HCT116 (cell line): ENCODE measurements around the gene FHOD3. TPM values are rescaled to one million over a fixed set of nuclear protein-coding genes. Genes with fewer than 3 reads are reported as not detected.

Source experiments
- ATAC-seq: fragments of 200-7000 bp; cut with Tn5 transposase; 2 replicates; pipeline ENCODE4 v1.9.1; 2020; ENCODE audit warnings: mild to moderate bottlenecking, moderate library complexity
- BruUV-seq: library from RNA; stranded (reverse); fragments of 400-500 nt; replicated peaks from 2 replicates; lab custom pipeline; 2021; lab: Mats Ljungman, UMichigan
- CTCF ChIA-PET: fragments of 300-600 bp; sonication (Branson Sonifier 250); formaldehyde crosslinking; loops from one replicate; lab custom pipeline; 2021; ENCODE audit warnings: antibody characterized with exemption; lab: Charles Lee
- POLR2A ChIA-PET: fragments of 300-600, 350-600 bp; sonication (Branson Sonifier 250); formaldehyde crosslinking; loops from one replicate; lab custom pipeline; 2021; ENCODE audit warnings: antibody characterized with exemption; lab: Charles Lee
- RAD21 ChIA-PET, 2 experiments: fragments of 300-600 bp; sonication (Branson Sonifier 250); formaldehyde crosslinking; loops; one replicate each; lab custom pipeline; 2023; ENCODE audit warnings: low total read pairs in 2 of 2; ENCODE audit not compliant: uncharacterized antibody in 2 of 2, unreplicated experiment in 2 of 2, low non-redundant PET in 1 of 2; lab: Charles Lee
- DNase-seq: peaks from one replicate; pipeline ENCODE4 v3.0.0-alpha.2; 2010; ENCODE audit warnings: low read depth, low spot score
- H2AFZ ChIP-seq: fragments of 200-600 bp; shearing (Covaris generic), sonication (generic); 2 replicates; pipeline ENCODE4 v1.6.1; 2017; ENCODE audit warnings: low read depth, mixed run types, mixed read lengths, antibody characterized with exemption, low read length; ENCODE audit not compliant: poor library complexity, severe bottlenecking
- H3K27ac ChIP-seq: 2 replicates; pipeline ENCODE4 v1.5.1; 2012; ENCODE audit warnings: low read depth, low read length
- H3K27me3 ChIP-seq: fragments of 200-600 bp; sonication (generic); 2 replicates; pipeline ENCODE4 v1.6.1; 2016; ENCODE audit warnings: mixed run types, low read length, mixed read lengths; ENCODE audit not compliant: insufficient read depth
- H3K36me3 ChIP-seq, 2 experiments: fragments of 200-500 bp in 1 of 2; fragments of 200-600 bp in 1 of 2; sonication (Bioruptor generic) in 1 of 2; sonication (generic) in 1 of 2; 2 replicates each; pipeline versions ENCODE4 v1.5.1 to v1.6.1; 2014 to 2016; ENCODE audit warnings: low read length in 2 of 2, inconsistent platforms in 1 of 2, mixed read lengths in 1 of 2, mixed run types in 1 of 2; ENCODE audit not compliant: insufficient read depth in 2 of 2, control insufficient read depth in 1 of 2
- H3K4me1 ChIP-seq, 2 experiments: fragments of 200-600 bp in 1 of 2; sonication (generic) in 1 of 2; 2 replicates each; pipeline versions ENCODE4 v1.5.1 to v1.6.1; 2012 to 2017; ENCODE audit warnings: low read length in 2 of 2, inconsistent platforms in 1 of 2, mild to moderate bottlenecking in 1 of 2, mixed read lengths in 1 of 2, mixed run types in 1 of 2, moderate library complexity in 1 of 2; ENCODE audit not compliant: insufficient read depth in 2 of 2, control insufficient read depth in 1 of 2
- H3K4me2 ChIP-seq: fragments of 200-600 bp; sonication (generic); 2 replicates; pipeline ENCODE4 v1.6.1; 2017; ENCODE audit warnings: mixed run types, low read length, mixed read lengths
- H3K4me3 ChIP-seq, 2 experiments: fragments of 200-600 bp in 1 of 2; sonication (generic) in 1 of 2; replicated peaks in 1 of 2; 2 replicates each; pipeline ENCODE4 v1.5.1; 2011 to 2016; ENCODE audit warnings: low read length in 2 of 2, control low read depth in 1 of 2, low read depth in 1 of 2, mild to moderate bottlenecking in 1 of 2, mixed read lengths in 1 of 2, mixed run types in 1 of 2
- H3K79me2 ChIP-seq: fragments of 200-600 bp; sonication (generic); 2 replicates; pipeline ENCODE4 v1.6.1; 2017; ENCODE audit warnings: mild to moderate bottlenecking, mixed run types, low read length, moderate library complexity, mixed read lengths; ENCODE audit not compliant: insufficient read depth
- H3K9ac ChIP-seq: fragments of 200-600 bp; sonication (generic); 2 replicates; pipeline ENCODE4 v1.6.1; 2016; ENCODE audit warnings: low read length, mixed read lengths
- H3K9me2 ChIP-seq: fragments of 200-600 bp; sonication (generic), shearing (Covaris generic); 2 replicates; pipeline ENCODE4 v1.6.1; 2017; ENCODE audit warnings: mixed run types, mild to moderate bottlenecking, moderate library complexity; ENCODE audit not compliant: insufficient read depth
- H3K9me3 ChIP-seq, 2 experiments: fragments of 200-500 bp in 1 of 2; fragments of 200-600 bp in 1 of 2; sonication (Bioruptor generic) in 1 of 2; sonication (generic) in 1 of 2; 2 replicates each; pipeline ENCODE4 v1.6.1; 2014 to 2017; ENCODE audit warnings: low read length in 2 of 2, mixed read lengths in 2 of 2, inconsistent platforms in 1 of 2, low read depth in 1 of 2, mild to moderate bottlenecking in 1 of 2, mixed run types in 1 of 2, moderate library complexity in 1 of 2; ENCODE audit not compliant: control insufficient read depth in 1 of 2, insufficient read depth in 1 of 2
- H4K20me1 ChIP-seq: fragments of 200-600 bp; sonication (generic), shearing (Covaris generic); 2 replicates; pipeline ENCODE4 v1.6.1; 2017; ENCODE audit warnings: mixed run types, mild to moderate bottlenecking, moderate library complexity; ENCODE audit not compliant: insufficient read depth
- ATF3 ChIP-seq: IDR thresholded peaks from 2 replicates; pipeline ENCODE4 v1.6.1; 2012
- CBX3 ChIP-seq: IDR thresholded peaks from 2 replicates; pipeline ENCODE4 v1.6.1; 2012; ENCODE audit warnings: low read depth
- POLR2A ChIP-seq: IDR thresholded peaks from 2 replicates; pipeline ENCODE4 v1.7.0; 2011; ENCODE audit warnings: borderline replicate concordance; ENCODE audit not compliant: insufficient read depth, insufficient read length; ENCODE audit errors: extremely low read depth
- REST ChIP-seq: IDR thresholded peaks from 2 replicates; pipeline ENCODE4 v1.6.1; 2012; ENCODE audit warnings: low read depth
- SP1 ChIP-seq: IDR thresholded peaks from 2 replicates; pipeline ENCODE4 v1.6.1; 2012; ENCODE audit warnings: low read depth
- YY1 ChIP-seq: IDR thresholded peaks from 2 replicates; pipeline ENCODE4 v1.6.1; 2011; ENCODE audit warnings: low read length, low read depth, moderate library complexity, mild to moderate bottlenecking; ENCODE audit not compliant: insufficient replicate concordance; ENCODE audit errors: extremely low read depth
- ZBTB33 ChIP-seq: IDR thresholded peaks from 2 replicates; pipeline ENCODE4 v1.6.1; 2011; ENCODE audit warnings: mild to moderate bottlenecking, low read length, moderate library complexity; ENCODE audit not compliant: insufficient replicate concordance; ENCODE audit errors: extremely low read depth
- intact Hi-C: fragments of 100-400 bp; cut with micrococcal nuclease; formaldehyde crosslinking; loops from 2 replicates; pipeline ENCODE4 v1.10.0; 2022
- total RNA-seq: library from RNA; stranded (reverse); gene quantifications from one replicate; pipeline ENCODE4 v1.2.1, GENCODE V29; 2021; ENCODE audit not compliant: unreplicated experiment

FHOD3 gene
- total RNA-seq, 1 experiment from 2014 or later, result 4.0 TPM

- H3K4me2 ChIP-seq, result no peak overlapping the region
- no peaks in the 10 kb centered on the region for H3K9me3 ChIP-seq
- H3K79me2 ChIP-seq, result no peaks in the 10 kb centered on the region
- CTCF ChIA-PET, result interaction anchor here (0.6 to 6.7 kb wide), 8 partner anchors 24 to 897 kb away, joined by 3 to 94 read pairs (median 6); no protein-coding TSS in a partner anchor
- H4K20me1 ChIP-seq, result no peaks in the 10 kb centered on the region
- no peaks in the 10 kb centered on the region for H3K9me2 ChIP-seq
- no peak overlapping the region for H3K4me3 ChIP-seq
- TF ChIP-seq SP1 (no peak), ZBTB33 (no peak), REST (no peak), YY1 (no peak), CBX3 (no peak), ATF3 (no peak), POLR2A (no peak)
- RAD21 ChIA-PET, result interaction anchor here in 1 of 2 experiments (2.9 kb wide), 1 partner anchor 188 kb away, joined by 11 read pairs; no protein-coding TSS in a partner anchor
- BruUV-seq, result no TSS peak
- H3K4me1 ChIP-seq, result no peaks in the 10 kb centered on the region
- POLR2A ChIA-PET, result no interaction called here
- no peaks in the 10 kb centered on the region for H3K36me3 ChIP-seq
- no peak overlapping the region for H3K27ac ChIP-seq
- ATAC-seq, result no peak
- H3K9ac ChIP-seq, result no peak overlapping the region
- DNase-seq, result no peak
- no peak overlapping the region for H2AFZ ChIP-seq
- H3K27me3 ChIP-seq, result peaks cover 14% of the 10 kb centered on the region; the same call in 1 of the 2 replicates
- intact Hi-C loops, result no loop called here
Observed at GRCh38 chr18:36283448-36283847, 14.1 kb upstream of the FHOD3 start.
